Measurements from ENCODE around the gene KBTBD4.

The KBTBD4 gene

GRCh38 chr11:47593492-47593933 is 14.7 kb upstream of the KBTBD4 start:
- DNase-seq (ENCODE audit: extremely low spot score), result no peak
- ChIA-PET CTCF (interaction anchor here (0.8 to 3.5 kb wide), 4 partner anchors 12 to 40 kb away, joined by 3 to 10 read pairs (median 7); partner anchors contain the start of gene CELF1), POLR2A (no interaction called here)
- no peak for TF ChIP-seq CTCF (IDR thresholded peaks at IDR 0.05; ENCODE audit: control extremely low read depth, extremely low read depth, low read depth, missing control alignments)

DNA sequence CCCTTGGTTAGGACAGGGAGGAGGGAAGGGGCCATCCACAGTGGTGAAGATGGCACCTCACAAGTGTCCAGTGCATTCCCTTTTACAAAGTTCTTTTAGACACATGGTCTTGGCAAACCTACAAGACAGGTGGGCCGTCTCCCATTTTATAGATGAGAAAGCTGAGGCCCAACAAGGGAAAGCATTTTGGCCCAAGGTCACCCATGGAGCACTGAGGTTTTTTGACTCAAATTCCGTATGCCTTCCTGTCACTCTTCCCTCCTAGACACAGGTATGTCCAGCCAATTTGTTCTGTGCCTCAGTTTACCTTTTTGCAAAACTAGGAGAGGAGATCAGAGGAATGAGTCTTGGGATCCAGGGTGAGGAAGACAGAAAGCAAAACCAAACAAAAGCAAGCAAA is 14.2 kb upstream of the KBTBD4 start:
- no peak for DNase-seq (ENCODE audit: extremely low spot score)
- CTCF ChIA-PET, result interaction anchor here (0.8 to 3.5 kb wide), 4 partner anchors 12 to 40 kb away, joined by 3 to 10 read pairs (median 7); partner anchors contain the start of gene CELF1
- POLR2A ChIA-PET, result no interaction called here
- TF ChIP-seq CTCF (IDR thresholded peaks at IDR 0.05; ENCODE audit: control extremely low read depth, extremely low read depth, low read depth, missing control alignments), result no peak

DNA sequence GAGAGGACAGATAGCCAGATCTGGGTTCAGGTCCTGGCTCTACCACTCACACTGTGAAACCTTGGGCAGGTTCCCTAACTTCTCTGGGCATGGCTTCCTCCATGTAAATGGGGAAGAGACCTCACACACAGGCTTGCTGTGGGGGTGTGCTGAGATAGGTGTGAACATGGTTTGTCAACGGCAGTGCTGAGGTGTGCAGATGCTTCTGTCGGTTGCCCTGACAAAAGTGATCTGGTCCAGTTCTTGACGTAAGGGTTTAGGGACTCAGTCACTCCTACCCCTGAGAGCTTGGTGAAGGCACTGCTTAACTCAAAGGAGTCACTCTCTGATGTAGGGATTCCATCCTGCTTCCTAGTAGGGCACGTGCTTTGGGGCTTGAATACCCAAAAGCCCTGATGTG is 13.5 kb upstream of the KBTBD4 start:
- no peak for TF ChIP-seq CTCF (IDR thresholded peaks at IDR 0.05; ENCODE audit: control extremely low read depth, extremely low read depth, low read depth, missing control alignments)
- DNase-seq (ENCODE audit: extremely low spot score), result no peak
- CTCF ChIA-PET, result interaction anchor here (1.3 to 3.5 kb wide), 3 partner anchors 11 to 39 kb away, joined by 4 to 10 read pairs (median 10); partner anchors contain the start of gene CELF1
- POLR2A ChIA-PET, result no interaction called here

- ChIA-PET POLR2A (no interaction called here), CTCF (interaction anchor here (0.6 to 3.5 kb wide), 3 partner anchors 11 to 60 kb away, joined by 3 to 10 read pairs (median 10); no protein-coding TSS in a partner anchor)
- DNase-seq (ENCODE audit: extremely low spot score), result no peak
- no peak for TF ChIP-seq CTCF (IDR thresholded peaks at IDR 0.05; ENCODE audit: control extremely low read depth, extremely low read depth, low read depth, missing control alignments)
Observed at GRCh38 chr11:47591764-47592163, 13.0 kb upstream of the KBTBD4 start.

GRCh38 chr11:47589977-47590861 is 11.4 kb upstream of the KBTBD4 start:
- DNase-seq (ENCODE audit: extremely low spot score), result no peak
- CTCF ChIA-PET, result interaction anchor here (3.5 kb wide), 1 partner anchor 26 kb away, joined by 10 read pairs; no protein-coding TSS in a partner anchor
- no peak for TF ChIP-seq CTCF (IDR thresholded peaks at IDR 0.05; ENCODE audit: control extremely low read depth, extremely low read depth, low read depth, missing control alignments)
- POLR2A ChIA-PET, result no interaction called here

DNA sequence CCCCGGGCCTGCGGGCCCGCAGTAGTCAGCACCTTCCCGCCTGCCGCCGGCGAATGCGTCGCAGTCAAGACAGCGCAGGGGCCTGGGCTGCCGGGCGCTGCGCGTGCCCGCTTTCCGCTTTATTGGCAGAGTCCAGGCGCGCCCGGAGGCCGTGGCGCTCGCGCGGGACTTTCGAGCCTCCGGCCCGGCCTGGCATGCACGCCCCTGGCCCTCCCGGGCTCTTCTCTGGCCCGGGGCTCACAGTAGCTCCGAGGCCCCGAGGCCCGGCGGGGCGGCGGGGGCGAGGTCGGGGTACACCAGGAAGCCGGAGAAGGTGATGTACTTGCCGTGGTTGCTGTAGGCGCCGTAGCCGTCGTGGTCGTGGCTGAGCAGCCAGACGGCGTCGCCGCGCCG is 10.8 kb upstream of the KBTBD4 start:
- ChIA-PET CTCF (no interaction called here), POLR2A (no interaction called here)
- TF ChIP-seq CTCF (IDR thresholded peaks at IDR 0.05; ENCODE audit: control extremely low read depth, extremely low read depth, low read depth, missing control alignments), result no peak
- DNase-seq (ENCODE audit: extremely low spot score), result no peak

Data from GM10248 (cell line).